AG20443 (cell line): Measurements from ENCODE around the gene MYCL.
A peak's percentile ranks its signal among the peaks of the same experiment; 100 is the strongest.

ENCODE experiments used
- DNase-seq: peaks from one replicate; pipeline ENCODE4 v3.0.0; 2012; ENCODE audit warnings: low spot score, mixed read lengths

MYCL gene

GRCh38 chr1:39901714-39902459, at the start of gene MYCL:
TSS of gene MYCL (minus strand) at chr1:39901917. CDS start at chr1:39901434, 483 bp downstream.
- peak; percentile 81 for DNase-seq

- no peak for DNase-seq
Measured at GRCh38 chr1:39949891-39950290, 48.2 kb upstream of the MYCL start.

GRCh38 chr1:39947260-39947659, 45.5 kb upstream of the MYCL start:
- no peak for DNase-seq

GRCh38 chr1:39946216-39946615, 44.5 kb upstream of the MYCL start:
- DNase-seq = no peak

GRCh38 chr1:39944410-39945112, 42.8 kb upstream of the MYCL start:
- DNase-seq = no peak

- no peak for DNase-seq
Measured at GRCh38 chr1:39943471-39944290, 42.0 kb upstream of the MYCL start.

GRCh38 chr1:39940980-39941871, 39.5 kb upstream of the MYCL start:
- no peak for DNase-seq

- DNase-seq = no peak
Measured at GRCh38 chr1:39940253-39940652, 38.5 kb upstream of the MYCL start.

- no peak for DNase-seq
Measured at GRCh38 chr1:39938856-39939255, 37.1 kb upstream of the MYCL start.

- DNase-seq = no peak
Measured at GRCh38 chr1:39936724-39937491, 35.2 kb upstream of the MYCL start.

- peak; percentile 98 for DNase-seq
Measured at GRCh38 chr1:39933956-39934941, 32.5 kb upstream of the MYCL start.

- DNase-seq = no peak
Measured at GRCh38 chr1:39928809-39929587, 27.3 kb upstream of the MYCL start.

- peak; percentile 33 for DNase-seq
Measured at GRCh38 chr1:39927538-39927937, 25.8 kb upstream of the MYCL start.

GRCh38 chr1:39926820-39927219, 25.1 kb upstream of the MYCL start:
- no peak for DNase-seq

GRCh38 chr1:39926343-39926793, 24.7 kb upstream of the MYCL start:
- no peak for DNase-seq

GRCh38 chr1:39925721-39926342, 24.1 kb upstream of the MYCL start:
- DNase-seq = no peak

- DNase-seq = no peak
Measured at GRCh38 chr1:39922251-39922688, 20.6 kb upstream of the MYCL start.

GRCh38 chr1:39919545-39919944, 17.8 kb upstream of the MYCL start:
- peak; percentile 80 for DNase-seq
